Measurements from ENCODE around the gene KIRREL3. TPM values are rescaled to one million over a fixed set of nuclear protein-coding genes. Genes with fewer than 3 reads are reported as not detected.

Gene KIRREL3
- polyA plus RNA-seq, 2 of the 4 experiments (the other 2 are of a cell fraction), result 3.0 to 11.0 TPM

GRCh38 chr11:126530416-126530815, 470.2 kb downstream of the KIRREL3 start:
- Histone ChIP-seq H3K9me3 (no peaks in the 10 kb centered on the region), H3K27ac (no peak overlapping the region), H3K4me1 (no peaks in the 10 kb centered on the region), H3K4me2 (no peak overlapping the region), H3K4me3 (no peak overlapping the region)
- DNase-seq (ENCODE audit: low read depth in 1 of 2, low spot score in 1 of 2) (no peak), ATAC-seq (no peak), FAIRE-seq (no peak)
- TF ChIP-seq POLR2A (IDR thresholded peaks at IDR 0.05; ENCODE audit: low read length) (no peak), EHMT2 (IDR thresholded peaks at IDR 0.05; ENCODE audit: low read depth) (no peak), HEYL (CRISPR knock-in tag; IDR thresholded peaks at IDR 0.05) (no peak), REST (IDR thresholded peaks at IDR 0.05) (no peak), MYC (IDR thresholded peaks at IDR 0.05; ENCODE audit: borderline replicate concordance, low read length) (no peak), ZNF302 (CRISPR knock-in tag; IDR thresholded peaks at IDR 0.05) (no peak), TFCP2L1 (CRISPR knock-in tag; IDR thresholded peaks at IDR 0.05) (no peak), JUNB (IDR thresholded peaks at IDR 0.05) (no peak)
- 83% methylated on average over 8 of the region's 8 CpGs for WGBS (ENCODE audit: missing lambda C conversion rate)
- POLR2A ChIA-PET, result no interaction called here
- CTCF ChIA-PET, result no interaction called here

GRCh38 chr11:126529037-126529436, 471.5 kb downstream of the KIRREL3 start:
- TF ChIP-seq CEBPB (IDR thresholded peaks at IDR 0.05), result no peak
- TF ChIP-seq CBX2 (IDR thresholded peaks at IDR 0.05; ENCODE audit: borderline replicate concordance, low read depth), result no peak
- no peak for TF ChIP-seq ZFP36 (IDR thresholded peaks at IDR 0.05; ENCODE audit: borderline replicate concordance, partially characterized antibody)
- no peak for TF ChIP-seq NR3C1 (IDR thresholded peaks at IDR 0.05)
- DNase-seq (ENCODE audit: low read depth in 1 of 2, low spot score in 1 of 2) (no peak), ATAC-seq (no peak)

GRCh38 chr11:126528075-126528474, 472.5 kb downstream of the KIRREL3 start:
- H3K4me2 ChIP-seq, result no peak overlapping the region
- ChIA-PET CTCF (interaction anchor here (1.3 kb wide), 1 partner anchor 25 kb away, joined by 4 read pairs; no protein-coding TSS in a partner anchor), POLR2A (no interaction called here)
- no peaks in the 10 kb centered on the region for H3K4me1 ChIP-seq
- TF ChIP-seq TFCP2L1 (CRISPR knock-in tag; IDR thresholded peaks at IDR 0.05) (no peak), ELK1 (IDR thresholded peaks at IDR 0.05; ENCODE audit: low read depth, low read length) (no peak), E2F6 (IDR thresholded peaks at IDR 0.05; ENCODE audit: borderline replicate concordance, low read depth) (no peak), PHF8 (IDR thresholded peaks at IDR 0.05; ENCODE audit: borderline replicate concordance, low read depth) (no peak), KDM5A (IDR thresholded peaks at IDR 0.05) (no peak), CHD4 (IDR thresholded peaks at IDR 0.05; ENCODE audit: borderline replicate concordance) (no peak), RCOR1 (IDR thresholded peaks at IDR 0.05; ENCODE audit: low read depth, low read length) (no peak), EHF (CRISPR knock-in tag; IDR thresholded peaks at IDR 0.05) (no peak), REST (IDR thresholded peaks at IDR 0.05) (no peak), KDM1A (IDR thresholded peaks at IDR 0.05; ENCODE audit: low read depth) (no peak), RNF2 (IDR thresholded peaks at IDR 0.05; ENCODE audit: borderline replicate concordance, low read depth) (no peak)
- DNase-seq (ENCODE audit: low read depth in 1 of 2, low spot score in 1 of 2), result no peak
- no peak for ATAC-seq
- H3K4me3 ChIP-seq, result no peak overlapping the region
- no peak for FAIRE-seq
- 38% methylated on average over 4 of the region's 5 CpGs for WGBS (ENCODE audit: missing lambda C conversion rate)
- no peak overlapping the region for H3K27ac ChIP-seq
- H3K9me3 ChIP-seq, result no peaks in the 10 kb centered on the region

More at GRCh38 chr11:126529037-126529436, 471.5 kb downstream of the KIRREL3 start:
- no peak overlapping the region for H3K27ac ChIP-seq
- CTCF ChIA-PET, result interaction anchor here (1.3 kb wide), 1 partner anchor 24 kb away, joined by 4 read pairs; no protein-coding TSS in a partner anchor
- POLR2A ChIA-PET, result no interaction called here
- no peaks in the 10 kb centered on the region for H3K4me1 ChIP-seq
- H3K9me3 ChIP-seq, result no peaks in the 10 kb centered on the region
- no peak for FAIRE-seq
- WGBS (ENCODE audit: missing lambda C conversion rate), result 81% methylated on average over 10 of the region's 10 CpGs
- H3K4me3 ChIP-seq, result no peak overlapping the region
- H3K4me2 ChIP-seq, result no peak overlapping the region

Data from A549 (cell line).